Ovary (tissue), 9 donors: Measurements from ENCODE around the gene CCDC126. TPM values are rescaled to one million over a fixed set of nuclear protein-coding genes. Genes with fewer than 3 reads are reported as not detected.

Experiments
- DNase-seq, 5 donors: peaks; one replicate each; pipeline ENCODE4 v3.0.0-alpha.2; 2019 to 2020
- H3K27ac ChIP-seq, 2 donors: fragments of 200-600 bp; one replicate each; pipeline versions ENCODE4 v1.5.1 to v1.8.0; 2019 to 2022
- H3K27me3 ChIP-seq: fragments of 200-600 bp; one replicate; pipeline ENCODE4 v1.8.0; 2022
- H3K36me3 ChIP-seq: fragments of 200-600 bp; sonication (generic); one replicate; pipeline ENCODE4 v1.5.1; 2019
- H3K4me1 ChIP-seq: one replicate; pipeline ENCODE4 v1.8.1; 2013; ENCODE audit warnings: mild to moderate bottlenecking, moderate library complexity; ENCODE audit not compliant: insufficient read depth
- H3K4me3 ChIP-seq: fragments of 200-600 bp; sonication (generic); one replicate; pipeline ENCODE4 v1.5.1; 2017
- H3K9me3 ChIP-seq, 2 donors: fragments of 200-600 bp in 1 of 2; sonication (generic) in 1 of 2; one replicate each; pipeline versions ENCODE4 v1.5.1 to v1.8.1; 2013 to 2019; ENCODE audit warnings: mild to moderate bottlenecking in 1 of 2, moderate library complexity in 1 of 2
- EP300 ChIP-seq: sonication (generic); formaldehyde crosslinking; IDR thresholded peaks from one replicate; pipeline ENCODE4 v1.6.1; 2017; ENCODE audit warnings: antibody characterized with exemption
- POLR2A ChIP-seq: fragments of 450-650 bp; IDR thresholded peaks from one replicate; pipeline ENCODE4 v1.6.1; 2017; ENCODE audit warnings: antibody characterized with exemption, mild to moderate bottlenecking, moderate library complexity
- WGBS, 3 donors: extraction: QIAGEN DNeasy Blood & Tissue Kit in 1 of 3; methylation state at CpG; one replicate each; pipeline versions ENCODE4 v1.1.5 to v1.1.7; 2013 to 2017; 5-methylcytosine and 5-hydroxymethylcytosine counted together
- intact Hi-C, 4 donors: fragments of 100-400 bp; cut with DNase I; formaldehyde crosslinking; loops; one replicate each; pipeline versions ENCODE4 v1.11.0 to v1.15.1; 2022 to 2023
- polyA plus RNA-seq, 2 donors: library from polyadenylated mRNA; stranded (reverse); fragments of 200-250 nt in 1 of 2; fragments of 350-450 nt in 1 of 2; fragmentation: Illumina TruSeq in 1 of 2; extraction: RNeasy Lipid Tissue Mini Kit (QIAGEN cat#74804) in 1 of 2; gene quantifications; one replicate each; pipeline ENCODE4 v1.2.3, GENCODE V29; 2013 to 2014
- total RNA-seq, 7 donors: library from RNA; depleted of rRNA in 2 of 7; stranded (reverse); fragments of >200 nt in 2 of 7; fragmentation: NEBNext Ultra II Directional in 3 of 7; extraction: Animal tissue kit (Norgen Biotek cat#: 25700) in 3 of 7; gene quantifications; one replicate each; pipeline versions ENCODE4 v1.1.0 to v1.2.4, GENCODE V29; 2016 to 2023
- TF ChIP-seq, protein P1 (sequence below), 3 donors: fragments of 450-650 bp in 2 of 3; fragments of 200-600 bp in 1 of 3; IDR thresholded peaks; one replicate each; pipeline versions ENCODE4 v1.5.1 to v1.8.0; 2016 to 2022; ENCODE audit warnings: antibody characterized with exemption in 3 of 3, mild to moderate bottlenecking in 1 of 3
- donor health status: DM: no; HTN: no; CAD: no; lungs with moderate emphysema.
- donor health status: DM: no; HTN: no; CAD: no.
- donor health status: Bipolar disorder and iron deficiency.
- donor health status: DM: yes; HTN: yes; CAD: no.
- donor health status: DM: no; HTN: no; CAD: no.
- donor health status: DM: yes; HTN: yes; CAD: no.

The CCDC126 gene
- total and polyA plus RNA-seq, 9 donors: 7.1 to 18.2 (median 11.4) TPM

DNA sequence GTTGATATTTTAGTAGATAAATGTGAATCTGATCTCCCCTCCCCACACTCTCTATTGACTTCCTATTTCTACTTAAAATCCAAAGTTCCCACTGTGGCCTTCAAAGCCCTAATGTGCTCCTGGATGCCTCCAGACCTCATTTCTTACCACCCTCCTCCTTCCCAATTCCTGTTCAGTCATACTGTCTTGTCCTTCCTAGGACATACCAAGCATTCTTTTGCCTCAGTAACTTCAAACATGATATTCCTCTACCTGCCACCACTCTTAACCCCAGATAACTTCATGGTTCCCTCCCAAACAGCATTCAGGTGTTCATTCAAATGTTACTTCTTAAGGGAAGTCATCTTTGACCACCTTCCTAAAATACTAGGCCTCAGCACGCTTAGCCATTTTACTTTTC is 48.6 kb downstream of the CCDC126 start:
- H3K27me3 ChIP-seq: no peaks in the 10 kb centered on the region
- DNase-seq: no peak
- H3K4me1 ChIP-seq: no peaks in the 10 kb centered on the region
- TF ChIP-seq EP300 (no peak), POLR2A (no peak)
- TF ChIP-seq, protein P1, sequence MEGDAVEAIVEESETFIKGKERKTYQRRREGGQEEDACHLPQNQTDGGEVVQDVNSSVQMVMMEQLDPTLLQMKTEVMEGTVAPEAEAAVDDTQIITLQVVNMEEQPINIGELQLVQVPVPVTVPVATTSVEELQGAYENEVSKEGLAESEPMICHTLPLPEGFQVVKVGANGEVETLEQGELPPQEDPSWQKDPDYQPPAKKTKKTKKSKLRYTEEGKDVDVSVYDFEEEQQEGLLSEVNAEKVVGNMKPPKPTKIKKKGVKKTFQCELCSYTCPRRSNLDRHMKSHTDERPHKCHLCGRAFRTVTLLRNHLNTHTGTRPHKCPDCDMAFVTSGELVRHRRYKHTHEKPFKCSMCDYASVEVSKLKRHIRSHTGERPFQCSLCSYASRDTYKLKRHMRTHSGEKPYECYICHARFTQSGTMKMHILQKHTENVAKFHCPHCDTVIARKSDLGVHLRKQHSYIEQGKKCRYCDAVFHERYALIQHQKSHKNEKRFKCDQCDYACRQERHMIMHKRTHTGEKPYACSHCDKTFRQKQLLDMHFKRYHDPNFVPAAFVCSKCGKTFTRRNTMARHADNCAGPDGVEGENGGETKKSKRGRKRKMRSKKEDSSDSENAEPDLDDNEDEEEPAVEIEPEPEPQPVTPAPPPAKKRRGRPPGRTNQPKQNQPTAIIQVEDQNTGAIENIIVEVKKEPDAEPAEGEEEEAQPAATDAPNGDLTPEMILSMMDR (IDR thresholded peaks at IDR 0.05): no peak
- H3K36me3 ChIP-seq: no peaks in the 10 kb centered on the region
- H3K9me3 ChIP-seq: no peaks in the 10 kb centered on the region
- H3K4me3 ChIP-seq: no peak overlapping the region
- no peak overlapping the region for H3K27ac ChIP-seq
- intact Hi-C loops: loop anchor here in 1 of 4 donors (10.0 kb wide), 1 partner anchor 1949 kb away; no protein-coding TSS in a partner anchor
- WGBS, 3 donors: 95 to 100% (median 98%) methylated on average over 1 of the region's 1 CpG

DNA sequence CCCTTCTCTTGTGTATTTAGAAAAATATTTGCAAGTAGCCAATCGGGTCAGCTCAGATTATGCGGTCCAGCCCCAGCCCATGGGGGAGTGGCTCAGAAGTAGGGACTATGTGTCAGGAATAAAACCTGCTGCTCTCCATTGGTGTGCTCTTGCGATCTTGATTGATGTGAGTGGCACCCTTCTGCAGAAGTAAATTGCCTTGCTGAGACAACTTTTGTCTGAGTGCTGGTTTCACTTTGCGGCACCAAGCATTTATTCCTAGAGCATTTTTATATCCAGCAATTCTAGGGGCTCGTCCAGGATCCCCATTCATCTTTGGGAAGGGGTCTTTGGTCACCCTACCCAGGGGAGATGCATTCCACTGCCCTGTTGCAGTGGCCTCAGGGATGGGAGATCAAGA is 56.8 kb downstream of the CCDC126 start:
- intact Hi-C loops: no loop called here
- Histone ChIP-seq H3K36me3 (no peaks in the 10 kb centered on the region), H3K27me3 (no peaks in the 10 kb centered on the region), H3K27ac (no peak overlapping the region), H3K9me3 (no peaks in the 10 kb centered on the region), H3K4me3 (no peak overlapping the region), H3K4me1 (no peaks in the 10 kb centered on the region)
- TF ChIP-seq EP300 (no peak), POLR2A (no peak)
- 79 to 90% (median 90%) methylated on average over 5 of the region's 5 CpGs for WGBS, 3 donors
- DNase-seq: no peak

GRCh38 chr7:23654508-23654907 is 57.3 kb downstream of the CCDC126 start:
- H3K36me3 ChIP-seq: no peaks in the 10 kb centered on the region
- H3K4me3 ChIP-seq: no peak overlapping the region
- 0% methylated on average over 1 of the region's 1 CpG for WGBS, 3 donors
- no peaks in the 10 kb centered on the region for H3K27me3 ChIP-seq
- H3K27ac ChIP-seq: no peak overlapping the region
- H3K4me1 ChIP-seq: no peaks in the 10 kb centered on the region
- no peak for TF ChIP-seq POLR2A
- TF ChIP-seq EP300: no peak
- TF ChIP-seq, protein P1 (IDR thresholded peaks at IDR 0.05): no peak
- no peak for DNase-seq
- H3K9me3 ChIP-seq: no peaks in the 10 kb centered on the region
- intact Hi-C loops: no loop called here

DNA sequence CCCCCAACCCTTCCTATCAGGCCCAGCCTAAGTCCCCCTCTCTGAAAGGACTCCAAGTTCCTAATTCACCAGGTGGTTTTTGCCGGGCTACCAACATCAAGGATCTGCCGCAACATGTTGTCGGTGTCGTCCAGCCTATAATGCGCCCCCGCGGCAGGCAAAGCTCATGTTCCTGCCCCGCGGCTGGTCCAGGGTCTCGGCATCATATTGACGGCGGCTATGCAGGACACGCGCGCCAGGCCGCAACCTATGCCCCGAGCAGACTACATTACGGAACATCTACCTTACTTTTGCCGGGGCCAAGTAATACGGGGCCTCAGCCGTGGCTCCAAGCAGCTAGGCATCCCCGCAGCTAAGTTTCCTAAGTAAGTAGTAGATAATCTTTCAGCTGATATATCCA is 58.3 kb downstream of the CCDC126 start:
- intact Hi-C loops: no loop called here
- H3K27me3 ChIP-seq: no peaks in the 10 kb centered on the region
- H3K4me3 ChIP-seq: no peak overlapping the region
- H3K36me3 ChIP-seq: no peaks in the 10 kb centered on the region
- WGBS, 3 donors: 96% methylated on average over 22 of the region's 22 CpGs
- no peaks in the 10 kb centered on the region for H3K4me1 ChIP-seq
- DNase-seq: no peak
- no peak overlapping the region for H3K27ac ChIP-seq
- H3K9me3 ChIP-seq: no peaks in the 10 kb centered on the region
- TF ChIP-seq, protein P1 (IDR thresholded peaks at IDR 0.05): no peak
- no peak for TF ChIP-seq POLR2A
- TF ChIP-seq EP300: no peak

- TF ChIP-seq, protein P1 (IDR thresholded peaks at IDR 0.05): no peak
- TF ChIP-seq EP300 (no peak), POLR2A (no peak)
- no peaks in the 10 kb centered on the region for H3K9me3 ChIP-seq
- H3K27me3 ChIP-seq: no peaks in the 10 kb centered on the region
- H3K4me3 ChIP-seq: no peak overlapping the region
- 76 to 84% (median 80%) methylated on average over 7 of the region's 7 CpGs for WGBS, 3 donors
- no peak for DNase-seq
- H3K27ac ChIP-seq: no peak overlapping the region
- no peaks in the 10 kb centered on the region for H3K36me3 ChIP-seq
- H3K4me1 ChIP-seq: no peaks in the 10 kb centered on the region
- intact Hi-C loops: no loop called here
Measured at GRCh38 chr7:23658831-23659427, 61.7 kb downstream of the CCDC126 start.
